HG03342 (cell line): ENCODE data around the gene F3.
A peak's percentile ranks its signal among the peaks of the same experiment; 100 is the strongest.
"Not testable (repeated sequence)": the region's sequence is repeated elsewhere in the genome, so short reads cannot be mapped to it uniquely, and the experiment has no call there.

ENCODE experiments used
- ATAC-seq: cut with Tn5 transposase; IDR thresholded peaks from one replicate; pipeline ENCODE4 v1.9.1; 2021; ENCODE audit warnings: mild to moderate bottlenecking, moderate library complexity; ENCODE audit not compliant: unreplicated experiment

The F3 gene

DNA sequence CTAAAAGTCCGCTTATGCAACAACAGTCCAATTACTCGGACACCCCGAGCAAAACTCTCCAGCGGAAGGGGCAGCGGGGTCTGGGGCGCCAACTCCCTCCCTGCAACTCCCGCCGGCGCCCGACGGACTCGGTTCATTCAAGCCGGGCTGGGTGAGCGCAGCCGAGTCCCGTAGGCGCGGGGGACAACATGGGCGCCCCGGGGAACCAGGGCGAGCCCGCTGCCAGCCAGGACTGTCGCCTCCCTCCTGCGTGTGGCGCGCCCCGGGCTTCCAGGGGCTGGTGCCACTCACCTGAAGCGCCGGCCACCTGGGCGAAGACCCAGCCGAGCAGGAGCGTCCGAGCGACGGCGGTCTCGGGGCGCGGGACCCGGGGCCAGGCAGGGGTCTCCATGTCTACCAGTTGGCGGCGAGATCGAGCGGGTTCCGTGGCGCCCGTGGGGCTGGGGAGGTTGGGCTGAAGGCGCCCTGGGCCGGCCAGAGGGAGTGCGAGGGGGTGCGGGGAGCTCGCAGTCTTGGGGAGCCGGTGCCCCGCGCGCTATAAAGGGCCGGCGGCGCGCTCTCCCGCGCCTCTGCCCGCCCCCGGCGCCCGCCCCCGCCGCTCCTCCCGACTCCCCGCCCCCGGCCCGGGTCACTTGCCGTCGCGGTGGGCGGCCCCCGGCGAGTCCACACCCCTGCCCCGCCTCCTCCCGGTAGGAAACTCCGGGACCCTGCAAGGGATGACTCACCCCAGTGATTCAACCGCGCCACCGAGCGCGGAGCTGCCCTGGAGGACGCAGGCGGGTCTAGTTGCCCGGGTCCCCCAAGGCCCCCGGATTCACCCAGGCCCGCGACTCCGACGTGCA lies at the start of gene F3:
Gene F3, minus strand, starts transcription at position 514 of the 842 bp plus-strand sequence. Its CDS starts 123 bp downstream, at position 391.
- peak; percentile 63 for ATAC-seq

DNA sequence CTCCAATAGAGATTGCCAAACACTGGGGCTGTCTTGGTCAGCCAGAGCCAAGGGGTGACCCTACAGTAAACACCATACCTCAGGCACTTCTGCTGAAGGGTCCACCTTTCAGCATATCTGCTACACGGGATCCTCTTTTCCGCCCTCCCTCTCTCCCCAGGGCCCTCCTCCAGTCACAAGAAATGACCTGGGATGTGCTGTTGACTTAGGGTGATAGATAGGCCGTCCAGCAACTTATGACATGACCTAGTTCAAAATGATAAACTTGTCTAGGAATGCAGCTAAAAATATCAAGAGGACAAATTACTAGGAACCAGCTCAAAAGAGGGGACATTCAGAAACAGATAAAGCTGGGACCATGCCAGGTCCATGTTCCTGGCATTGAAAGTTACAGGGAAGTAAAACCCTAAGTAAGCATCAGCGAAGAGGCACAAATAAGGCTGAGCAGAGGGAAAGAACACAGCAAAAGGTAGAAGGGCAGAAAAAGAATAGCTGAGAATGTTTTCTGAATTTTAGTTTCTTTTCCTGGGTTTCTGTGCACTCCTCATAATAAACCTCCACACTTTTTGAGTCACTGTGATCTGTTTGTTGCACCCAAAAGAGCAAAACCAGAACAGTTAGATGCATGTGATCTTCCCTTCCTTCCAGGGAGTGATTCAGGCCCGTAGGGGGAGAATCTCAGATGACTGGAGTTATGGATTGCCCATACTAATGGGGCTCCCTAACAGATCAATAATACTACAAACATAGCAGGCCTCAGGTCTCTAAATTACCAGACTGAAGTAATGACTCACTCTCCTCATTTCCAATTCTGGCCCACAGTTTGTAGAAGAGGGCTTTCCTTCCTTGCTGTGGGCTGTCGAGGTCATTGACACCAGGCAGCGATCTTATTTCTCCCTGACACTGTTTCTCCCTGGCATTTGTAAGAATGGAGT lies 48.9 kb upstream of the F3 start:
- ATAC-seq, result no peak

DNA sequence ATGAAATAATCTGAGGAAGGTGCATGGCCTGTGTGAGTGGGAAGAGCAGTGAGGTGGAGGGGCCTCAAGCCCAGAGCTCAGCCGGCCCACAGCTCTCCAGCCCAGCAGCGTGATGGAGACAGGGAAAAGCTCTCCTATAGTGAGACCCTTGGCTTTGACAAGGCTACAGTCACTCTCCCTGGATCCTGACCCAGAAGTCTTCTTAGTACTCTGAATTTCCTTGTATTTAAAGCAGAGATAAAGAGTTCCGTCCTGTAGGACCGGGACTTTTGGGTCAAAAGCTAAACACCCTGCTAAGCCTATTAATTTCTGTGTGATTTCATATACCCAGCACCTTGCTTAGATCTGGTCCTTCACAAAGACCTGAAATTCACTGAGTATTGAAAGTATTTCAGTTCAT lies 48.2 kb upstream of the F3 start:
- ATAC-seq, result no peak

DNA sequence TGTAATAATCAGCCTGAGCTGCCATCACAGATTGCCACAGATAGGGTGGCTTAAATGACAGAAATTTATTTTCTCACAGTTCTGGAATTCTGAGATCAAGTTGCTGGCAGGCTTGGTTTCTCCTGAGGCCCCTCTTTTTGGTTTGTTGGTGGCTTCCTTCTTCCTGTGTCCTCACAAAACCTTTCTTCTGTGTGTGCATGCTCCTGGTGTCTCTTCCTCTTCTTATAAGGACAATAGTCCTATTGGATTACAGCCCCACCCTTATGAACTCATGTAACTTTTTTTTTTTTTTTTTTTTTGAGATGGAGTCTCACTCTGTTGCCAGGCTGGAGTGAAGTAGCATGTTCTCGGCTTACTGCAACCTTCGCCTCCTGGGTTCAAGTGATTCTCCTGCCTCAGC lies 41.0 kb upstream of the F3 start:
- no peak for ATAC-seq

DNA sequence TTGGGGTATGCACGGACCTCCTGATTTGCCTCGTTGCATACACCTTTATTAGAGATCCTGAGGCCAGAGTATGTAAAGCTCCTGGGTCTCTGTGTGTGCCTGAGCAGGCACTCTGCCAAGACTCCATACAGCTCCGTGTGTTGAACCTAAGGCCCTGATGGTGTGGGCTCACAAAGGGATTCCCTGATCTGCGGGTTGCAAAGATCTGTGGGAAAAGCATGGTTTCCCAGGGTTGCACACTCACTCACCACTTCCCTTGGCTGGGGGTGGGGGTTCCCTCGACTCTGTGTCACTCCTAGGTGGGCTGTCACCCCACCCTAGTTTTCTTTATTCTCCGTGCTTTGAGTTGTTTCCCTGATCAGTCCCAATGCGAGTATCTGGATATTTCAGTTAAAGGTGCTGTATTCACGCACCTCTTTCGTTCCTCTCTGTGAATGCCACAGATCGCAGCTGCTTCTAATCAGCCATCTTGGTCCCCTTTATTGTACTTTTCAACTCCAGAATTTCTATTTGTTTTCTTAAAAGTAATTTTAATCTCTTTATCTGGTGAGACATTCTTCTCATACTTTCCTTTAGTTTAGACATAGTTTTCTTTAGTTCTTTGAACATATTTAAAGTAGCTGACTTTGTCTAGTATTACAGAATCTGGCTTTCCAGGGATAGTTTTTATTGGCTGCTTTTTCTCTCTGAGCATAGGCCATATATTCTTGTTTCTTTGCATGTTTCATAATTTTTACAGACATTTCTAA lies 39.0 kb upstream of the F3 start:
- ATAC-seq, result no peak

DNA sequence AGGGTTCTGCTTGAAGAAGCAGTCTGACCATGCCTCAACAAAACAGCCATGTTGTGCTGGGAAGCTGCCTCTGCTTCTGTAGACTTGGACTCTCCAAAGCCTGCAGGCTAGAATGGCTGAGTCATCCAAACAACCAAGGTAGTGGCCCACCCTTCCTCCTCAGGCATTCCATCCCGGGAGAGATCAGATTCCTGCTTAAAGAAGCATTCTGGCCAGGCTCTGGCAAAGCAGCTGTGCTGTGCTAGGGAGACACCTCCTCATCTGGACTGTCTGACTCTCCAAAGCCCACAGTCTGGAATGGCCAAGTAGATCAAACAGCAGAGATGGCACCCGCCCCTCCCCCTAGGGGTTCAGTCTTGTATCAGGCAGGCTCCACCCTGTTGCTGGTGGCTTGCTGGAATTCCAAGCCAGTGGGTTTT lies 38.3 kb upstream of the F3 start:
- ATAC-seq, result no peak

DNA sequence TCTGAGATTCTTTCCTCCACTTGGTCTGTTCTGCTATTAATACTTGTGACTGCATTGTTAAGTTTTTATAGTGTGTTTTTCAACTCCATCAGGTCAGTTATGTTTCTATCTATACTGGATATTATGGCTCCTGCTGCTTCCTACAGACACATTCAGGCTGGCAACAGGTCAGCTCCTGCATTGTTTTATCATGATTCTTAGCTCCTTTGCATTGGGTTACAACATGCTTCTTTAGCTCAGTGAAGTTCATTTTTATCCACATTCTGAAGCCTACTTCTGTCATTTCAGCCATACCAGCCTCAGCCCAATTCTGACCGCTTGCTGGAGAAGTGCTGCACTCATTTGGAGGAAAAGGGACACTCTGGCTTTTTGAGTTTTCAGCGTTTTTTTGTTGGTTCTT lies 37.3 kb upstream of the F3 start:
- ATAC-seq, result no peak

DNA sequence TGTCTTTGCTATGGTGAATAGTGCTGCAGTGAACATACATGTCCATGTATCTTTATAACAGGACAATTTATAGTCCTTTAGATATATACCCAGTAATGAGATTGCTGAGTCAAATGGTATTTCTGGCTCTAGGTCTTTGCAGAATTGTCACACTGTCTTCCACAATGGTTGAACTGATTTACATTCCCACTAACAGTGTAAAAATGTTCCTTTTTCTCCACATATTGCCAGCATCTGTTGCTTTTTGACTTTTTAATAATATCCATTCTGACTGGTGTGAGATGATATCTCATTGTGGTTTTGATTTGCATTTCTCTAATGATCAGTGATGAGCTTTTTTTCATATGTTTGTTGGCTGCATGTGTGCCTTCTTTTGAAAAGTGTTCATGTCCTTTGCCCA lies 32.4 kb upstream of the F3 start:
- not testable (repeated sequence) for ATAC-seq

DNA sequence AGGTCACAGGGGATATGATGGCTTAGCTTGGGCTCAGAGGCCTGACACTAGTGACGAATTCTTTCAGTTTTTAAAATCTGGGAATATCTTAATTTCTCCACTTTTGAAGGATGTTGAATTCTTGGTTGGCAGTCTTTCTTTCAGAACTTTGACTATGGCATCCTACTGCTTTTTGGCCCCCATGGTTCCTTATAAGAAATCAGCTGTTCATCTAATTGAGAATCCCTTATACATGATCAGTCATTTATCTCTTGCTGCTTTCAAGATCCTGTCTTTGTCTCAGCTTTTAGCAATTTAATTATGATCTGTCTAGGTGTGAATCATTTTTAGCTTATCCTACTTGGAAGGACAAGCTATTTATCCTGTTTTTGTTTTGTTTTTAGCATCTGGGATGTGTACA lies 31.2 kb upstream of the F3 start:
- ATAC-seq, result no peak

DNA sequence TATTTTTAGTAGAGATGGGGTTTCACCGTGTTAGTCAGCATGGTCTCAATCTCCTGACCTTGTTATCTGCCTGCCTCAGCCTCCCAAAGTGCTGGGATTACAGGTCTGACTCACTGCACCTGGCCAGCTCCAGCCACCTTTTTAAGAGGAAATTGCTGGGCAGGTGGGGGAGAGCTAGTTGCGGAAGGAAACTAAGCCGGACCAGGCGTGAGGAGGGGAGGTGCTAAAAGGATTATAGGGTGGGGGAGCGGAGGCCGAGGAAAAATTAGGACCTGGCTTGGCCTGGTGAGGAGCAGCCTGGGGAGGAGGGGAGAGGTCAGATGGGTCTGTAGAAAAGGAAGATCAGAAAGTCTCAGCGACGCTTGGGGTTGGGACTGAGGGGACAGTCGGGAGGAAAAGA lies 29.4 kb upstream of the F3 start:
- not testable (repeated sequence) for ATAC-seq

DNA sequence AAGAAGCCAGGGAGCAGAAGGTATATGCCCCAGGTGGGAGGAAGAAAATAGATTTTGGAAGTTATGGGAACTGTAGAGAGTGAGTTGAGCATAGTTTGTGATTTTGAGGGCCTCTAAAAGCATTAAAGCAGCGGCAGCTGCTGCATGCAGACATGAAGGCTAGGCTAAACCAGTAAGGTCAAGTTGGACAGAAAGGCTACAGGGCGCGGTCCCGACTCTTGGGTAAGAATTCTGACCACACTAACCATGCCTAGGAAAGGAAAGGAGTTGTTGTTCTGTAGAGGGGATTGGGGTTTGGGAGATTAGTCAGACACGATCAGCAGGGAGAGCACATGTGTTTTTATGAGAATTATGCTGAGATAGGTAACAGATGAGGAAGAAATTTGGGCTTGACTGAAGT lies 27.2 kb upstream of the F3 start:
- ATAC-seq, result not testable (repeated sequence)

DNA sequence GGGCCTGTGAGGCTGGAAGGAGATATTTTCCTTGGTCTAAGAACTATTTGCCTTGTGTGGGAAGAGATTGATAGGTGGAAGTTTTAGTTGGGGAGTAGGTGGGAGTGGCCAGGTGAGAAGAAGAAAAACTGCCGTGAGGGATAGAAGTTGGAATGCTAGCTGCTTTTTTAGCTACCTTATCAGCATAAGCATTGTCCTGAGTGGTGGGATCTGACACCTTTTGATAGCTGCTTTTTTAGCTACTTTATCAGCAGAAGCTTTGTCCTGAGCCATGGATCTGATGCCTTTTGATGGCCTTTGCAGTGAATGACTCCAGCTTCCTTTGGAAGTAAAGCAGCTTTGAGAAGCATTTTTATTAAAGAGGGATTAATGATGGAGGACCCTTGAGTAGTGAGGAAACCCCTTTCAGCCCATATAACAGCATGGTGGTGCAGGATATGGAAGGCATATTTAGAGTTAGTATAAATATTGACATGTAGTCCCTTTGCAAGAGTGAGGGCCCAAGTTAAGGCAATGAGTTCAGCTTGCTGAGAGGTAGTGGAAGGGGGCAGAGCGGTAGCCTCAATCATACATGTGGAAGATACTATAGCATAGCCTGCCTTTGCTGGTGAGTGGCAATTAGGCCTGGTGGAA lies 26.5 kb upstream of the F3 start:
- not testable (repeated sequence) for ATAC-seq

DNA sequence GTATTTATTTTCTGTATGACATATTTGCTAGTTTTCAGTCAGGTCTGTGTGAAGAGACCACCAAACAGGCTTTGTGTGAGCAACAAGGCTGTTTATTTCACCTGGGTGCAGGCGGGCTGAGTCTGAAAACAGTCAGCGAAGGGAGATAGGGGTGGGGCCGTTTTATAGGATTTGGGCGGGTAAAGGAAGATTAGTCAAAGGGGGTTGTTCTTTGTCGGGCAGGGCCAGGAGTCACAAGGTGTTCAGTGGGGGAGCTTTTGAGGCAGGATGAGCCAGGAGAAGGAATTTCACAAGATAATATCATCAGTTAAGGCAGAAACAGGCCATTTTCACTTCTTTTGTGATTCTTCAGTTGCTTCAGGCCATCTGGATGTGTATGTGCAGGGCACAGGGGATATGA lies 24.9 kb upstream of the F3 start:
- ATAC-seq, result not testable (repeated sequence)

DNA sequence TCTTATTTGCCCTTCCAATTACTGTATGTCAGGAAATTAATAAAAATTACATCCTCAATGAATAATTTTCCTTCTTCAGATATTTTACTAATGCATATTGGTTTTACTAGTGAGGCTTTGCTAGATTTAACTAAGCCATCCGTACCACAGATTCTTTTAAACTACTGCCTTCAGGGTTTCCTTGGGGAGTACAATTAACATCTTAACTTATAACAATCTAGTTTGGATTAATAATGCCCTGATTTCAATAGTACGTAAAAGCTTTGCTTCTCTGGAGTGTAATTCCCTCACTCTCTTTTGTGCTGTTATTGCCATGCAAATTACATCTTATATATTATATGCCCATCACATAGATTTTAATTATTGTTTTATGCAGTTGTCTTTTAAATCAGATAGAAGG lies 24.3 kb upstream of the F3 start:
- no peak for ATAC-seq

DNA sequence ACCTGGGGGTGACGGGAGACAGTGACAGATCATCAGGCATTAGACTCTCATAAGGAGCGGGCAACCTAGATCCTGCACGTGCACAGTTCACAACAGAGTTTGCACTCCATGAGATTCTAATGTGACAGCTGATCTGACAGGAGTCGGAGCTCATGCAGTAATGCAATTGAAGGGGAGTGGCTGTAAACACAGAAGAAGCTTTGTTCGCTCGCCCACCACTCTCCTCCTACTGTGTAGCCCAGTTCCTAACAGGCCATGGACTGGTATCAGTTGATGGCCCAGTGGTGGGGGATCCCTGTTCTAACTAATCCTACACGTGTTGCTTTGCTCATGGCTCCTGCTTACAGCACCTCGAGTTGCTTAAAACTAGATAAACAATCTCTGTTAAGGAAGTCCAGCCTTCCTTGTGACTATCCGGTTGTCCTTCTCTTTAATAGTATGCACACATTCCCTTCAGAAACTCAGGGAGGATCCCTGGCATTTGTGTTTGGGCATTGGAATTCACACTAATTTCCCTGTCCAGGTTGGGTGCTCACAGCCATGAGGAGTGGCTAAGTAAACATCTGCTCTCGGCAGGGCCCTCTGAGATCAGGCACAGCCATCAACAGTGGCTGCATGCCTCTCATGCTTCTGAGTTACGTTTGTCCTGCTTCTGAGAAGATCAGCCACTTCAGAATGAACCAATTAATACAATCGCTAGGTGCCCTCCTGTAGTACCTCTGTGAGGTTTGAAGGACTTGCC lies 21.1 kb upstream of the F3 start:
- ATAC-seq, result no peak

DNA sequence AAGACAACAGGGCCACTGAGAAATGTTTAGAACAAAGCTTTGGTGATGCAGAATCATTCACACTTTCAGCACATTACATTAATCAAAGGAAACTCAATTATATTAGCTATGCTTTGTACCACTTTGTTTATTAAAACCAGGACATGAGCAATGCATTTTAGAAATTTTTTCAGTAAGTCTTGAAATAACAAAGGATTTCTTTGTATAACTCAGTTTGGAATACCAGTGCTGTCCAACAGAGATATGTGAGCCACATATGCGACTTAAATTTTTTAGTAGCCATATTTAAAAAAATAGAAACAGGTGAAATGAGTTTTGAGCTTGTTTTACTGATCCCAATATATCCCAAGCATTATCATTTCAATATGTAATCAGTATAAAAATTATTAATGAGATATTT lies 18.8 kb upstream of the F3 start:
- no peak for ATAC-seq

DNA sequence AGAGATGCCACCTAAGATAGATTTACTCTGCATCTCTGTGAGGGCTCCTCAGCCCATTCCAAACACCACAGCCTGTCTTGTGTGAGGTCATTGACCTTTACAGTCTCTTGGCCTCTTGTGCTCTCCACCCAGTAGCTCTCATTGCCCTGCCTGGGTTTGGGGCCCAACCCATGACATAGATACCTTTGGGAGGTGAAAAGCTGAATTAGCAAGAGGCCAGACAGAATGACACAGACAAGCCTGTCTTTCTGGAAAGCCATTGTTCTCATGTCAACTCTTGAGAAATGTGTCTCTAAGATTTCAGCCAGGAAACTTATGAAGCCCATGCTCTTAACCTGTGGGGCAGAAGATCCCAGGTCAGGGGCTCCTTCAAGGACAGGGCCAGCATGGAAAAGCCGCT lies 18.4 kb upstream of the F3 start:
- ATAC-seq, result no peak

DNA sequence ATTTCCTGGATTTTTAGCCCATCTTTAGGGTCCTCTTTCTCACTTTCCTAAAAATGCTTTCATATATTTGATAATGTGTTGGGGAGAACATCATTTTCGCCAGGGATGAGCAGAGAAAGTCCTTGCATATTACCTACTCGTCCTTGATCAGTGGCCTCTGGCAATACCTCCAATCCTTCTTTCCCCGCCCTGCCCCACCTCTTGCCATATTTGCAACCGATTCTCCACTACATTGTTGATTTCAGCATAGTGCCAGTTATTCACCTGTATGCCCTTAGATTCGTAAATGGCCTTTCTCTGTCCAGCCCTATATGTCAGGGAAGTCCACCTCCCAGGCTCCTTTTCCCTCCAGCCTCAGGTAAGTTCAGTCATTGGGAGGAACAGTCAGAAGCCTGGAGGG lies 13.5 kb upstream of the F3 start:
- no peak for ATAC-seq

DNA sequence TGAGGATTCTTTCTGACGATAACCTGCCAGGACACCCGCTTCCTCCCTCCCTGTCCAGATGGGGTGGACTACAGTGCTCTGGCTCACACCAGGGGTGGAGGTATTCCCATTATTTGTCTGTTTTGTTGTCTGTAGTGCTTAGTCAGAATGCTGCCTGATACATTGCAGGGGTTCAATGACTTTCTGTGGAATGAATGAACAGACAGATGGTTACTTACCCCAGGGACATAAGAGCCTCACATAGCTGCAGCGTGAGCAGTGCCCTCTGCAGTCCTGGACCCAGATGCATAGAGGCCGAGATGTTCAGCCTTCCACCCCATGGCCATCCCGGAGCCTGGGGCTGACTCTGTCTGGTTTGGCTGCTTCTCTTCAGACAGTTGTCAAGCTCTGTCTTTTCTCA lies 13.0 kb upstream of the F3 start:
- ATAC-seq, result no peak

DNA sequence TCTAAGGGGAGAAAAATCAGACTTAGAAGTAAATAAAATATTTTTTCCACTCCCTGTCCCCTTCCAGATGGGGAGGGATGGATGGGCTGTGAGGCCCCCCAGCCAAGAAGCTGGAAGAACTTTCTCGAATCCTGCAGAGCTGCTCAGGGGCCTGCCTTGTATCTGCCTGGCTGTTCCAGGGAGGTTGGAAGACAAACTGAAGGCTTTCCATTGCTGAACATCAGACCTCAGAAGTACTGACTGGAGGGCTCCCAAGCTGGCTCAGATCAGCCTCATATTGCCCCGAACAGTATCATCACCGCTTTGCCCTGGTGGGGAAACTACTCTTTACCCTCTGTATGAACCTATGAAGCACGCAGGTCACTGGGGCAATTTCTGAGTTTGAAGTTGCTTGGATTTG lies 12.4 kb upstream of the F3 start:
- no peak for ATAC-seq
